ENCODE measurements around the gene OR5K3.

OR5K3 gene

GRCh38 chr3:98434412-98434811 lies 43.9 kb downstream of the OR5K3 start:
- DNase-seq: no peak

GRCh38 chr3:98440283-98440682 lies 49.8 kb downstream of the OR5K3 start:
- no peak for DNase-seq

All from CD4-positive, alpha-beta T cell treated with Interleukin-4 for 4 hours (primary cell).